Retinal pigment epithelial cell (primary cell): Measurements from ENCODE around the gene HMCN1.
"Not testable (repeated sequence)": the region's sequence is repeated elsewhere in the genome, so short reads cannot be mapped to it uniquely, and the experiment has no call there.

Source experiments
- DNase-seq: peaks from one replicate; pipeline ENCODE4 v3.0.0-alpha.2; 2010; ENCODE audit warnings: low read depth
- H3K4me3 ChIP-seq: 2 replicates; pipeline ENCODE4 v1.5.1; 2011; ENCODE audit warnings: mild to moderate bottlenecking, low read length, control low read depth, moderate library complexity
- TF ChIP-seq, protein P1 (sequence below): conservative IDR thresholded peaks from 2 replicates; pipeline ENCODE4 v1.5.1; 2011; ENCODE audit warnings: low read depth, low read length, control low read depth, inconsistent platforms

Gene HMCN1

GRCh38 chr1:186183970-186184628, 449.9 kb downstream of the HMCN1 start:
- TF ChIP-seq, protein P1, sequence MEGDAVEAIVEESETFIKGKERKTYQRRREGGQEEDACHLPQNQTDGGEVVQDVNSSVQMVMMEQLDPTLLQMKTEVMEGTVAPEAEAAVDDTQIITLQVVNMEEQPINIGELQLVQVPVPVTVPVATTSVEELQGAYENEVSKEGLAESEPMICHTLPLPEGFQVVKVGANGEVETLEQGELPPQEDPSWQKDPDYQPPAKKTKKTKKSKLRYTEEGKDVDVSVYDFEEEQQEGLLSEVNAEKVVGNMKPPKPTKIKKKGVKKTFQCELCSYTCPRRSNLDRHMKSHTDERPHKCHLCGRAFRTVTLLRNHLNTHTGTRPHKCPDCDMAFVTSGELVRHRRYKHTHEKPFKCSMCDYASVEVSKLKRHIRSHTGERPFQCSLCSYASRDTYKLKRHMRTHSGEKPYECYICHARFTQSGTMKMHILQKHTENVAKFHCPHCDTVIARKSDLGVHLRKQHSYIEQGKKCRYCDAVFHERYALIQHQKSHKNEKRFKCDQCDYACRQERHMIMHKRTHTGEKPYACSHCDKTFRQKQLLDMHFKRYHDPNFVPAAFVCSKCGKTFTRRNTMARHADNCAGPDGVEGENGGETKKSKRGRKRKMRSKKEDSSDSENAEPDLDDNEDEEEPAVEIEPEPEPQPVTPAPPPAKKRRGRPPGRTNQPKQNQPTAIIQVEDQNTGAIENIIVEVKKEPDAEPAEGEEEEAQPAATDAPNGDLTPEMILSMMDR: no peak

GRCh38 chr1:186186251-186186650, 452.1 kb downstream of the HMCN1 start:
- not testable (repeated sequence) for DNase-seq, H3K4me3 ChIP-seq

More at GRCh38 chr1:186183970-186184628, 449.9 kb downstream of the HMCN1 start:
- no peak overlapping the region for H3K4me3 ChIP-seq
- no peak for DNase-seq

DNA sequence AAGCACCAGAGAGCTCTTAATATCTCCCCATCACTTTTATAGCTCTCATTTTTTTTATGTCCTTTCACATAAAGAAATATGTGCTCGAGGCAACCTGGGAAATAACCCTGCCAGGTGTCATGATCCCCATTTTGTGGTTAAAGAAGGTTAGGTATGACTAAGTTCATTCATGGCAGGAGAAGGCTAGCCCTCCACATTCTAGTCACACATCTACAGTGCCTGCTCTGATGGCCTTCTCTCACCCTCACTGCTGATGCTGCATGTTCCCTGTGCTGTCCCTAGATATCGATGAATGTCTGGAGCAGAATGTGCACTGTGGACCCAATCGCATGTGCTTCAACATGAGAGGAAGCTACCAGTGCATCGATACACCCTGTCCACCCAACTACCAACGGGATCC, 453.4 kb downstream of the HMCN1 start:
- TF ChIP-seq, protein P1: no peak
- no peak for DNase-seq
- H3K4me3 ChIP-seq: no peak overlapping the region

- H3K4me3 ChIP-seq: no peak overlapping the region
- TF ChIP-seq, protein P1: no peak
- no peak for DNase-seq
Observed at GRCh38 chr1:186188004-186188539, 453.9 kb downstream of the HMCN1 start.

DNA sequence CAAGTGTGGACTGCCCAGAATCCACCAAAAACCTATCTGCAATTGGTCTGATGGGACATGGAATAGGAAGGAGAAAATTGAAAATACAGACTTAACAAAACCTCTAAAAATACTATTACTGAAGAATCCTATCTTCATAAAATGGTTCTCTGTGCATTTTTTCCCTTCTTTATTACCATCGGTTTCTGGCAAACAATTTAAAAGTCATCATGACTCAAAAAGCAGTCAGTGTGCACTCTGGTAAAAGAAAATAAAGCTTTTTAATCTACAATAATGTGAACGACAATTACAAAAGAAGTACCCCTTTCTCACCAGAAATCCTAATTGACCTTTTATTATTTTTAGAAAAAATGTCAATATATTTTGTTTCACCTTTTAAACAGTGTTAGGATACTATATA, 454.5 kb downstream of the HMCN1 start:
- no peak for DNase-seq
- TF ChIP-seq, protein P1: no peak
- H3K4me3 ChIP-seq: no peak overlapping the region

- TF ChIP-seq, protein P1: no peak
- no peak overlapping the region for H3K4me3 ChIP-seq
- DNase-seq: no peak
Observed at GRCh38 chr1:186189156-186189555, 455.0 kb downstream of the HMCN1 start.

GRCh38 chr1:186191511-186191910, 457.3 kb downstream of the HMCN1 start:
- TF ChIP-seq, protein P1: no peak
- no peak overlapping the region for H3K4me3 ChIP-seq
- no peak for DNase-seq

DNA sequence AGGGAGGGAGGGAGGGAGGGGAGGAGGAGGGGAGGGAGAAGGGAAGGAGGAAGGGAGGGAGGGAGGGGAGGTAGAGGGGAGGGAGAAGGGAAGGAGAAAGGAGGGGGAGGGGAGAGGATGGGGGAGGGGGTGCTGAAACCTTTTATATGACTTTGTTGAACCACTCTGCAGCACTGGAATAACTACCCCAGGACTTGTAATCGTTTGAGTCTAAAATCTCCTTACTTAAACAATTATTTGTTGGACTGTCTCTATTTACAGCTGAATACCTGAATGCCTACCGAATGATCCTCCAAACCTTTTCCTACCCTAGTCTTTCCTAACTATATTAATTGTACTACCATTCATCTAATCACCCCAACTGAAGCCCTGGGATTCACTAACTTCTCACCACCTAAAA, 459.0 kb downstream of the HMCN1 start:
- H3K4me3 ChIP-seq: no peak overlapping the region
- DNase-seq: no peak
- TF ChIP-seq, protein P1: no peak
